Jurkat, Clone E6-1 (cell line): Measurements from ENCODE around the gene FOXP2.
"Not testable (repeated sequence)": the region's sequence is repeated elsewhere in the genome, so short reads cannot be mapped to it uniquely, and the experiment has no call there.

Source experiments
- DNase-seq: peaks from one replicate; pipeline ENCODE4 v3.0.0-alpha.2; 2011; ENCODE audit warnings: low read depth, low spot score
- H3K4me3 ChIP-seq: 2 replicates; pipeline ENCODE4 v1.5.1; 2011; ENCODE audit warnings: mild to moderate bottlenecking, low read length, control low read depth, moderate library complexity

The FOXP2 gene

GRCh38 chr7:114548081-114548980, 133.7 kb downstream of the FOXP2 start:
- DNase-seq = no peak
- no peak overlapping the region for H3K4me3 ChIP-seq

GRCh38 chr7:114554781-114555537, 140.3 kb downstream of the FOXP2 start:
- no peak overlapping the region for H3K4me3 ChIP-seq
- DNase-seq = no peak

- H3K4me3 ChIP-seq = no peak overlapping the region
- DNase-seq = no peak
Observed at GRCh38 chr7:114567416-114567815, 152.8 kb downstream of the FOXP2 start.

- H3K4me3 ChIP-seq = no peak overlapping the region
- no peak for DNase-seq
Observed at GRCh38 chr7:114569220-114569619, 154.6 kb downstream of the FOXP2 start.

GRCh38 chr7:114574384-114574783, 159.8 kb downstream of the FOXP2 start:
- H3K4me3 ChIP-seq = no peak overlapping the region
- DNase-seq = no peak

- H3K4me3 ChIP-seq = no peak overlapping the region
- DNase-seq = no peak
Observed at GRCh38 chr7:114575098-114575497, 160.5 kb downstream of the FOXP2 start.

- H3K4me3 ChIP-seq, DNase-seq: not testable (repeated sequence)
Observed at GRCh38 chr7:114580963-114581362, 166.3 kb downstream of the FOXP2 start.

- no peak overlapping the region for H3K4me3 ChIP-seq
- no peak for DNase-seq
Observed at GRCh38 chr7:114588506-114588905, 173.9 kb downstream of the FOXP2 start.

GRCh38 chr7:114589436-114589835, 174.8 kb downstream of the FOXP2 start:
- no peak for DNase-seq
- no peak overlapping the region for H3K4me3 ChIP-seq

GRCh38 chr7:114590298-114590697, 175.7 kb downstream of the FOXP2 start:
- H3K4me3 ChIP-seq = no peak overlapping the region
- no peak for DNase-seq

GRCh38 chr7:114598946-114599345, 184.3 kb downstream of the FOXP2 start:
- DNase-seq = no peak
- no peak overlapping the region for H3K4me3 ChIP-seq

- DNase-seq = no peak
- H3K4me3 ChIP-seq = no peak overlapping the region
Observed at GRCh38 chr7:114606100-114606499, 191.5 kb downstream of the FOXP2 start.

GRCh38 chr7:114608822-114609221, 194.2 kb downstream of the FOXP2 start:
- not testable (repeated sequence) for H3K4me3 ChIP-seq, DNase-seq

GRCh38 chr7:114620208-114620607, 205.6 kb downstream of the FOXP2 start:
- no peak overlapping the region for H3K4me3 ChIP-seq
- no peak for DNase-seq

- no peak overlapping the region for H3K4me3 ChIP-seq
- DNase-seq = no peak
Observed at GRCh38 chr7:114622221-114622620, 207.6 kb downstream of the FOXP2 start.

GRCh38 chr7:114623146-114623545, 208.5 kb downstream of the FOXP2 start:
- no peak for DNase-seq

GRCh38 chr7:114627231-114627630, 212.6 kb downstream of the FOXP2 start:
- DNase-seq = no peak
- no peak overlapping the region for H3K4me3 ChIP-seq

More at GRCh38 chr7:114623146-114623545, 208.5 kb downstream of the FOXP2 start:
- no peak overlapping the region for H3K4me3 ChIP-seq

- H3K4me3 ChIP-seq = no peak overlapping the region
- DNase-seq = no peak
Observed at GRCh38 chr7:114628362-114628761, 213.7 kb downstream of the FOXP2 start.

GRCh38 chr7:114629762-114630161, 215.1 kb downstream of the FOXP2 start:
- no peak for DNase-seq
- H3K4me3 ChIP-seq = no peak overlapping the region
